Measurements from ENCODE around the gene GALNS.

- TF ChIP-seq EP300 (IDR thresholded peaks at IDR 0.05; ENCODE audit: borderline replicate concordance) (no peak), FOXM1 (IDR thresholded peaks at IDR 0.05; ENCODE audit: borderline replicate concordance, low read depth) (no peak), RAD21 (IDR thresholded peaks at IDR 0.05; ENCODE audit: low read depth) (no peak), TAF1 (IDR thresholded peaks at IDR 0.05; ENCODE audit: low read depth) (no peak), ZBTB7A (IDR thresholded peaks at IDR 0.05; ENCODE audit: low read depth) (no peak), TEAD4 (IDR thresholded peaks at IDR 0.05) (no peak), TCF12 (IDR thresholded peaks at IDR 0.05; ENCODE audit: low read depth) (no peak), CEBPB (IDR thresholded peaks at IDR 0.05) (no peak), CREB1 (IDR thresholded peaks at IDR 0.05; ENCODE audit: low read depth) (no peak), YY1 (IDR thresholded peaks at IDR 0.05; ENCODE audit: low read depth) (no peak), USF1 (IDR thresholded peaks at IDR 0.05) (no peak)
- TF ChIP-seq, protein P1, sequence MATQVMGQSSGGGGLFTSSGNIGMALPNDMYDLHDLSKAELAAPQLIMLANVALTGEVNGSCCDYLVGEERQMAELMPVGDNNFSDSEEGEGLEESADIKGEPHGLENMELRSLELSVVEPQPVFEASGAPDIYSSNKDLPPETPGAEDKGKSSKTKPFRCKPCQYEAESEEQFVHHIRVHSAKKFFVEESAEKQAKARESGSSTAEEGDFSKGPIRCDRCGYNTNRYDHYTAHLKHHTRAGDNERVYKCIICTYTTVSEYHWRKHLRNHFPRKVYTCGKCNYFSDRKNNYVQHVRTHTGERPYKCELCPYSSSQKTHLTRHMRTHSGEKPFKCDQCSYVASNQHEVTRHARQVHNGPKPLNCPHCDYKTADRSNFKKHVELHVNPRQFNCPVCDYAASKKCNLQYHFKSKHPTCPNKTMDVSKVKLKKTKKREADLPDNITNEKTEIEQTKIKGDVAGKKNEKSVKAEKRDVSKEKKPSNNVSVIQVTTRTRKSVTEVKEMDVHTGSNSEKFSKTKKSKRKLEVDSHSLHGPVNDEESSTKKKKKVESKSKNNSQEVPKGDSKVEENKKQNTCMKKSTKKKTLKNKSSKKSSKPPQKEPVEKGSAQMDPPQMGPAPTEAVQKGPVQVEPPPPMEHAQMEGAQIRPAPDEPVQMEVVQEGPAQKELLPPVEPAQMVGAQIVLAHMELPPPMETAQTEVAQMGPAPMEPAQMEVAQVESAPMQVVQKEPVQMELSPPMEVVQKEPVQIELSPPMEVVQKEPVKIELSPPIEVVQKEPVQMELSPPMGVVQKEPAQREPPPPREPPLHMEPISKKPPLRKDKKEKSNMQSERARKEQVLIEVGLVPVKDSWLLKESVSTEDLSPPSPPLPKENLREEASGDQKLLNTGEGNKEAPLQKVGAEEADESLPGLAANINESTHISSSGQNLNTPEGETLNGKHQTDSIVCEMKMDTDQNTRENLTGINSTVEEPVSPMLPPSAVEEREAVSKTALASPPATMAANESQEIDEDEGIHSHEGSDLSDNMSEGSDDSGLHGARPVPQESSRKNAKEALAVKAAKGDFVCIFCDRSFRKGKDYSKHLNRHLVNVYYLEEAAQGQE (IDR thresholded peaks at IDR 0.05; ENCODE audit: low read depth): no peak
- TF ChIP-seq, protein P2, sequence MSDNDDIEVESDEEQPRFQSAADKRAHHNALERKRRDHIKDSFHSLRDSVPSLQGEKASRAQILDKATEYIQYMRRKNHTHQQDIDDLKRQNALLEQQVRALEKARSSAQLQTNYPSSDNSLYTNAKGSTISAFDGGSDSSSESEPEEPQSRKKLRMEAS (IDR thresholded peaks at IDR 0.05): no peak
These were observed 2.2 kb downstream of the GALNS start for GRCh38 chr16:88854306-88855111.
